ENCODE results near the gene ATP6V1D.
A peak's percentile ranks its signal among the peaks of the same experiment; 100 is the strongest.
"Not testable (repeated sequence)": the region's sequence is repeated elsewhere in the genome, so short reads cannot be mapped to it uniquely, and the experiment has no call there.

Gene ATP6V1D

GRCh38 chr14:67370830-67371229, 11.2 kb upstream of the ATP6V1D start:
- DNase-seq (ENCODE audit: low spot score), result no peak

GRCh38 chr14:67365476-67365875, 5.9 kb upstream of the ATP6V1D start:
- DNase-seq (ENCODE audit: low spot score), result no peak

- no peak for DNase-seq (ENCODE audit: low spot score)
These were observed 1.0 kb upstream of the ATP6V1D start for GRCh38 chr14:67360470-67361206.

GRCh38 chr14:67358924-67359774, 455 bp downstream of the ATP6V1D start:
- DNase-seq (ENCODE audit: low spot score), result peak; percentile 46

GRCh38 chr14:67357969-67358354, 1.6 kb downstream of the ATP6V1D start:
- no peak for DNase-seq (ENCODE audit: low spot score)

GRCh38 chr14:67357186-67357968, 2.2 kb downstream of the ATP6V1D start:
- no peak for DNase-seq (ENCODE audit: low spot score)

GRCh38 chr14:67352055-67352454, 7.5 kb downstream of the ATP6V1D start:
- no peak for DNase-seq (ENCODE audit: low spot score)

GRCh38 chr14:67345583-67345982, 14.0 kb downstream of the ATP6V1D start:
- no peak for DNase-seq (ENCODE audit: low spot score)

GRCh38 chr14:67343601-67344230, 15.9 kb downstream of the ATP6V1D start:
- no peak for DNase-seq (ENCODE audit: low spot score)

GRCh38 chr14:67341231-67341630, 18.4 kb downstream of the ATP6V1D start:
- DNase-seq (ENCODE audit: low spot score), result not testable (repeated sequence)

GRCh38 chr14:67335781-67336180, 23.8 kb downstream of the ATP6V1D start:
- DNase-seq (ENCODE audit: low spot score), result peak; percentile 13

GRCh38 chr14:67332468-67332867, 27.1 kb downstream of the ATP6V1D start:
- DNase-seq (ENCODE audit: low spot score), result no peak

GRCh38 chr14:67331368-67332125, 28.1 kb downstream of the ATP6V1D start:
- DNase-seq (ENCODE audit: low spot score), result no peak

GRCh38 chr14:67329666-67330065, 29.9 kb downstream of the ATP6V1D start:
- not testable (repeated sequence) for DNase-seq (ENCODE audit: low spot score)

GRCh38 chr14:67319142-67319541, 40.5 kb downstream of the ATP6V1D start:
- no peak for DNase-seq (ENCODE audit: low spot score)

- no peak for DNase-seq (ENCODE audit: low spot score)
These were observed 41.8 kb downstream of the ATP6V1D start for GRCh38 chr14:67317822-67318221.

GRCh38 chr14:67313153-67313552, 46.5 kb downstream of the ATP6V1D start:
- no peak for DNase-seq (ENCODE audit: low spot score)

GRCh38 chr14:67311868-67312267, 47.7 kb downstream of the ATP6V1D start:
- DNase-seq (ENCODE audit: low spot score), result no peak
